BJ (cell line): ENCODE data around the gene SLCO3A1. TPM values are rescaled to one million over a fixed set of nuclear protein-coding genes. Genes with fewer than 3 reads are reported as not detected.

Experiments used
- CTCF ChIA-PET: fragments of 350-600 bp; formaldehyde crosslinking; extraction: SDS; loops from one replicate; lab custom pipeline; 2021; ENCODE audit warnings: antibody characterized with exemption, inconsistent platforms; lab: Yijun Ruan, JAX
- POLR2A ChIA-PET: fragments of 300-600 bp; sonication (Branson Sonifier 250); formaldehyde crosslinking; extraction: SDS; loops from one replicate; lab custom pipeline; 2021; ENCODE audit warnings: antibody characterized with exemption; lab: Charles Lee
- DNase-seq: peaks from one replicate; pipeline ENCODE4 v3.0.0-alpha.2; 2011; ENCODE audit warnings: low read depth
- H3K27me3 ChIP-seq: 2 replicates; pipeline ENCODE4 v1.6.0; 2011; ENCODE audit warnings: low read length; ENCODE audit not compliant: control insufficient read depth, insufficient read depth
- H3K36me3 ChIP-seq: 2 replicates; pipeline ENCODE4 v1.5.1; 2011; ENCODE audit warnings: low read length; ENCODE audit not compliant: control insufficient read depth, insufficient read depth
- H3K4me3 ChIP-seq: 2 replicates; pipeline ENCODE4 v1.5.1; 2011; ENCODE audit warnings: low read depth, mild to moderate bottlenecking, control low read depth, low read length
- polyA plus RNA-seq: library from polyadenylated mRNA; depleted of rRNA; stranded (reverse); fragments of >200 nt; gene quantifications from 2 replicates; pipeline ENCODE4 v1.2.3, GENCODE V29; 2011
- TF ChIP-seq, protein P1 (sequence below): IDR thresholded peaks from 2 replicates; pipeline ENCODE4 v1.5.1; 2011; ENCODE audit warnings: low read depth, mild to moderate bottlenecking, control low read depth, inconsistent platforms, low read length, moderate library complexity; ENCODE audit not compliant: insufficient read depth

SLCO3A1 gene
- polyA plus RNA-seq, 1 experiment = 7.8 TPM

DNA sequence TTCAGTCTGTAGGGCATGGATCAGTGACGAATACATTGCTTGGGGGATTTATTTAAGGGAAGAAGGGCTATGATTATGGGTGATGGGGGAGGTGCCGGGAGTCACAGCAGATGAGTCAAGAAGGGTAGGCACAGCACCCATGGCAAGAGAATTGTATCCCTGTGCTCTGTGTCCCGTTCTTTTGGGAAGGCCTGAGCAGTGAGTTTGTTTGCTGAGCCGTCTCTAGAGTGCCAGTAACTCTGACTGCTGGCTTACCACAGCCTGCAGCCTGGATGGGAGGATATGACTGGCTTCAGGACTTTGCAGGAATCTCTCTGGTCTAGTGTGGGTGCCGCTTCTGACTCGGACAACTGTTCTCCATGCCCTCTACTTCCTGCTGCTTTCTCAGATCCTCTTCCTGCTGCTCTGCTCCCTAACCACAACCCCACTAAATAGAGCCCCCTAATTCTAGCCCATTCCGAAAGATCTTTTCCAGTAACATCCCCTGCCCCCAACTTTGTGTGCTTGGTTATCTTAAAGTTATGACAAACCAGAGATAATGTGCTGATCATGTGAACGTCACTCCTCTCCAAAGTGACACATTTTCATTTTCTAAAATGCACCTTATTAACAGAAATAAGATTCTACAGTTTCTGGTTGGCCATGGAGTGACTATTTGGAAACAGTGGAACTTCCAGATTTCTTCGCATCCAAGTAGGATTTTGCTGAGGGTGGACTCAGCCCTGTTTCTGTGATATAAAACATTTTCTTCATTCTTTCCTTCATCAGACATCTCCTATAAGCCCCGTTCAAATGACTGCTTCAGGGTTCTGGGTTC, 239.0 kb downstream of the SLCO3A1 start:
- Histone ChIP-seq H3K36me3 (no peaks in the 10 kb centered on the region), H3K4me3 (no peak overlapping the region), H3K27me3 (no peaks in the 10 kb centered on the region)
- CTCF ChIA-PET = interaction anchor here (0.8 to 4.4 kb wide), 7 partner anchors 9 to 622 kb away, joined by 3 to 21 read pairs (median 5); no protein-coding TSS in a partner anchor
- TF ChIP-seq, protein P1, sequence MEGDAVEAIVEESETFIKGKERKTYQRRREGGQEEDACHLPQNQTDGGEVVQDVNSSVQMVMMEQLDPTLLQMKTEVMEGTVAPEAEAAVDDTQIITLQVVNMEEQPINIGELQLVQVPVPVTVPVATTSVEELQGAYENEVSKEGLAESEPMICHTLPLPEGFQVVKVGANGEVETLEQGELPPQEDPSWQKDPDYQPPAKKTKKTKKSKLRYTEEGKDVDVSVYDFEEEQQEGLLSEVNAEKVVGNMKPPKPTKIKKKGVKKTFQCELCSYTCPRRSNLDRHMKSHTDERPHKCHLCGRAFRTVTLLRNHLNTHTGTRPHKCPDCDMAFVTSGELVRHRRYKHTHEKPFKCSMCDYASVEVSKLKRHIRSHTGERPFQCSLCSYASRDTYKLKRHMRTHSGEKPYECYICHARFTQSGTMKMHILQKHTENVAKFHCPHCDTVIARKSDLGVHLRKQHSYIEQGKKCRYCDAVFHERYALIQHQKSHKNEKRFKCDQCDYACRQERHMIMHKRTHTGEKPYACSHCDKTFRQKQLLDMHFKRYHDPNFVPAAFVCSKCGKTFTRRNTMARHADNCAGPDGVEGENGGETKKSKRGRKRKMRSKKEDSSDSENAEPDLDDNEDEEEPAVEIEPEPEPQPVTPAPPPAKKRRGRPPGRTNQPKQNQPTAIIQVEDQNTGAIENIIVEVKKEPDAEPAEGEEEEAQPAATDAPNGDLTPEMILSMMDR = no peak
- no peak for DNase-seq
- POLR2A ChIA-PET = no interaction called here

DNA sequence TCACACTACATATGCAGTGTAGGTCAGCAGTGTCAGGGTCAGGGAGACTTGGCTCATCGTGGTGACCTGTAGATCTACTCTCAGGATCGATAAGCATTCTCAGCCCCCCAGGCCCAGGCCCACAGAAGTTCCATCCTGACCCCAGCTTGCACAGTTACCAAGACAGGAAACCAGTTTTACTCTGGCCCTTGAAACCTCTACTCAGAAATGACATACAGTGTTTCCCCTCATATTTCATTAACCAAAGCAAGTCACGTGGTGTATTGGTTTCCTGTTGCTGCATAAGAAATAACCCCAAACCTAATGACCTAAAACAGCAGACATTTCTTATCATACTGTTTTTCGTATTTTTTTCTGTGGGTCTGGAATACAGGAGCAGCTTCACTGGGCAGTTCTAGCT, 242.2 kb downstream of the SLCO3A1 start:
- POLR2A ChIA-PET = no interaction called here
- Histone ChIP-seq H3K4me3 (no peak overlapping the region), H3K36me3 (no peaks in the 10 kb centered on the region), H3K27me3 (no peaks in the 10 kb centered on the region)
- CTCF ChIA-PET = interaction anchor here (0.6 to 2.5 kb wide), 4 partner anchors 13 to 622 kb away, joined by 3 to 9 read pairs (median 4); no protein-coding TSS in a partner anchor
- TF ChIP-seq, protein P1 = no peak
- no peak for DNase-seq

DNA sequence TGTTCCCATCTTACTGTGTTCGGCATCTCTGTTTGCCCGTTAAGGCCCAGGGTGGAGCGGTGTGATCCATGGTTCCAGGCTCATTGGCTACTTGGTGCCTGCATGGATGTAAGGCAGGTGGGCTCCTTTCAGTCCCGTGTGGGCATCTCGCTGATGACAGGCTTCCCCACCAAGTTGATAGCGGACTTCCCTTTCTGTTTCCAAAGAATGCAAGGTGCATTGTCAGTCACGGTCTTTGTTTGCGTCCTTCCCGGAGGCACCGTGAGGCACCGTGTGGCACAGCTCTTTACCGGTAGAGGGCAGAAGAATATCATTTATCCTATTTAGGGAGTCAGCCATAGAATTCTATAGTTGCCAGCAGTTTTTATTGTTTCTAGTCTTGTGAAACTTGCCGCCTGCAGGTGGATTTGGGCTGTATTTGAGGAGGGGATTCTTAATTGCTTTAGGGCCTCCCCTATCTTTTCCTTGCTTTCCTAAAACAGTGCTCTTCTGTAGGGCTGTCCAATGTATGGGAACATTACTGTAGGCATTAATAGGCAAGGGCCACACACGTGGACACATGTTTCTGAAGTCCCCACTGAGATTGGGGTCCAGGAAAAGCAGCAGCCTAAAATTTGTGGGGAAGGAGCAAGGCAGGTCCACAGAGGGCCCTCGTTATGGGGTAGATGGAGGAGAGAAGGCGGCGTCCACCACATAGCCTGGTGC, 244.1 kb downstream of the SLCO3A1 start:
- no peaks in the 10 kb centered on the region for H3K27me3 ChIP-seq
- TF ChIP-seq, protein P1 = peak; percentile 82
- CTCF ChIA-PET = interaction anchor here (0.5 to 2.8 kb wide), 17 partner anchors 10 to 622 kb away, joined by 3 to 17 read pairs (median 4); no protein-coding TSS in a partner anchor
- POLR2A ChIA-PET = no interaction called here
- H3K36me3 ChIP-seq = no peaks in the 10 kb centered on the region
- DNase-seq = no peak
- H3K4me3 ChIP-seq = no peak overlapping the region

DNA sequence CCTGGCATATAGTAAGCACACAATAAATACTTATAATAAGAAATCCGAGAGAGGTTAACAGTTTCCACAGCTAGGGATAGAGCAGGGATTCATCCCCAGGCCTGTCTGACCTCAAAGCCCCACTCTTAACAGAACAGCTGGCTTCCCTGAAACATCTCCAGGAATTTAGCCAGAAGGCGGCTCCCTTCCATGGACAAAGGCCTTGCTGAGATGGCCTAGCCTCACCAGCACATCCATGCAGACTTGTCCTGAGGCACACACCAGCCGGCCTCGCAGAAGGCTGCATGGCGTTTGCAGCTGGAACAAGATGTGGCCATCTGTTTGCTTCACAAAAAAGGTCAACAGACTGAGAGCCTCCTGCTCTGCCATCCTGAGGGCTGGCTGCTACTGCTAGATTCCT, 245.4 kb downstream of the SLCO3A1 start:
- CTCF ChIA-PET = interaction anchor here (0.6 to 2.8 kb wide), 13 partner anchors 9 to 657 kb away, joined by 3 to 17 read pairs (median 3); no protein-coding TSS in a partner anchor
- TF ChIP-seq, protein P1 = peak; percentile 12; the same call in 1 of the 2 replicates
- POLR2A ChIA-PET = no interaction called here
- Histone ChIP-seq H3K4me3 (no peak overlapping the region), H3K36me3 (no peaks in the 10 kb centered on the region), H3K27me3 (no peaks in the 10 kb centered on the region)
- no peak for DNase-seq

DNA sequence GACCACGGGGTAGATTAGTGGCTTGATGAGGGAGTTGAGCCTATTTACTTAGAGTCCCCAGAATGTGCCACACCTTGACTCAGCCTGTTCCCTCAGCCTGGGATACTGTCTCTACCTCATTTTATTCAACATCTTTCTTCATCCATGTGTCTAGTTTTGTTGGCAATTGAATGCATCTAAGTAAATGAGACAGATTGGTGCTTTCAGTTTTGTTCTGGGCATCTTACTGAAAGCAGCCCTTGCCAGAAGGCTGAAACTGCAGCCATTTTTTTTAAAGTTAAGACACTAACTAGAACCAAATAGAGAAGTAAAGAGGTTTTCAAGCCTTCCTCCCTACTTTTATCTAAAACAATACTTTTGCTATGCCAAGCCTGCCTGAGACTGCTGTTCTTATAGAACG, 246.8 kb downstream of the SLCO3A1 start:
- TF ChIP-seq, protein P1 = no peak
- ChIA-PET POLR2A (no interaction called here), CTCF (interaction anchor here (1.3 to 1.9 kb wide), 2 partner anchors 8 to 125 kb away, joined by 3 to 8 read pairs; no protein-coding TSS in a partner anchor)
- no peak for DNase-seq
- Histone ChIP-seq H3K36me3 (no peaks in the 10 kb centered on the region), H3K27me3 (no peaks in the 10 kb centered on the region), H3K4me3 (no peak overlapping the region)
